NCI-H69 (cell line): ENCODE results near the gene BAIAP2L1.

Experiments used
- DNase-seq: peaks from one replicate; lab custom pipeline; 2025; lab: John Stamatoyannopoulos, UW

The BAIAP2L1 gene

GRCh38 chr7:98294798-98295382 lies 106.0 kb downstream of the BAIAP2L1 start:
- DNase-seq = peak; percentile 83

GRCh38 chr7:98294326-98294725 lies 106.6 kb downstream of the BAIAP2L1 start:
- DNase-seq = no peak

GRCh38 chr7:98293746-98294145 lies 107.1 kb downstream of the BAIAP2L1 start:
- DNase-seq = no peak

- no peak for DNase-seq
These were observed 107.6 kb downstream of the BAIAP2L1 start for GRCh38 chr7:98293265-98293664.

- no peak for DNase-seq
These were observed 109.2 kb downstream of the BAIAP2L1 start for GRCh38 chr7:98291717-98292116.

- no peak for DNase-seq
These were observed 111.5 kb downstream of the BAIAP2L1 start for GRCh38 chr7:98289333-98289875.

GRCh38 chr7:98288064-98288823 lies 112.6 kb downstream of the BAIAP2L1 start:
- DNase-seq = no peak

- peak; percentile 83 for DNase-seq
These were observed 113.4 kb downstream of the BAIAP2L1 start for GRCh38 chr7:98287486-98287959.

GRCh38 chr7:98286701-98287485 lies 114.0 kb downstream of the BAIAP2L1 start:
- DNase-seq = no peak

GRCh38 chr7:98286093-98286539 lies 114.8 kb downstream of the BAIAP2L1 start:
- no peak for DNase-seq

GRCh38 chr7:98285157-98286092 lies 115.5 kb downstream of the BAIAP2L1 start:
- no peak for DNase-seq

GRCh38 chr7:98284335-98285036 lies 116.4 kb downstream of the BAIAP2L1 start:
- DNase-seq = no peak

- no peak for DNase-seq
These were observed 117.0 kb downstream of the BAIAP2L1 start for GRCh38 chr7:98283887-98284222.

GRCh38 chr7:98283127-98283886 lies 117.6 kb downstream of the BAIAP2L1 start:
- no peak for DNase-seq

- DNase-seq = no peak
These were observed 118.2 kb downstream of the BAIAP2L1 start for GRCh38 chr7:98282703-98283102.

- peak; percentile 59 for DNase-seq
These were observed 118.9 kb downstream of the BAIAP2L1 start for GRCh38 chr7:98281757-98282606.

- DNase-seq = peak; percentile 97
These were observed 119.8 kb downstream of the BAIAP2L1 start, which contains the start of gene BRI3 for GRCh38 chr7:98280791-98281756. BRI3 (plus strand) TSS chr7:98281686; CDS start chr7:98281796, 110 bp downstream.

- no peak for DNase-seq
These were observed 120.6 kb downstream of the BAIAP2L1 start for GRCh38 chr7:98280296-98280695.
